DMS53 treated with DMSO at 0.1 percent for 48 hours (cell line): ENCODE measurements around the gene PTPN14.
"Not testable (repeated sequence)": the region's sequence is repeated elsewhere in the genome, so short reads cannot be mapped to it uniquely, and the experiment has no call there.

Experiments used
- DNase-seq: peaks from one replicate; lab custom pipeline; 2025; ENCODE audit not compliant: unreplicated experiment; lab: John Stamatoyannopoulos, UW

PTPN14 gene

DNA sequence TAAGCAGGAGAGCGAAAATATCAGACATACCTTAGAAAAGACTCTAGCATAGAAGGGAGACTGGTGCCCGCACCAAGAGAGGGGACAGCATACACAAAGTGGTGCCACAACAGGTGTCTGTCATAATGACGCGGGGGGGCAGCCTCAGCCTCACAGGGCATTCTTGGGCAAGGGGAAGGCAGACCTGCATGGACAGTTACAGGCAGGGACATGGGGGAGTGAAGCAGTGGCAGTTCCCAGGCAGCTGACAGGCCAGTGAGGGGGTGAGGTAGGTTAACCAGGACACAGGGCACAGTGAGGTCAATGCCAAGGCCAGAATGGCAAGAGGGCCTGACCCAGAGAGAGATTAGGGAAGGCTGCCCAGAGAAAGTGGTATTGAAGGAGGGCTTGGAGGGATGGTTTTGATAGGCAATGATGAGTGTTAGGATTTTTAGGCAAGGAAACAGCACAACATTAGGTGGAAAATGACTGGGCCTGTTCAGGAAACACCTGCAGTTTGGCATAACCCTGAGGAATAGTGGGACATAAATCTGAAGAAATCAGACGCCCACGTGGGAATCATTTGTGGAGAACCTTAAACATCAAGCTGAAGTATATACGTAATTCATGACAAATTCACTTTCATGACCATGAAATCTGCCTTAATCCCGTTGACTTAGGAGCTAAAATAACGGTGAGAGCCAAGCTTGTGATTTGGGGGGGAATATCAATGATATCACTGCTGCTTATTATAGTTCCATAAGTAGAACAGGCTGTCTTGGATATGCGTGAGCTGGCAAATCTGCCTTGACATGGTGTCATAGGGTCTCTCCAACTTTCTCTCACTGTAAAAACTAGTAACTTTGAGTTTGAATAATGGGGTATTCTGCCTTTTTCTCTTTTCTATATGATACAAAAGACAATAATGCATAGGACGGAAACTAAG, 8.9 kb downstream of the PTPN14 start:
- DNase-seq, result no peak

DNA sequence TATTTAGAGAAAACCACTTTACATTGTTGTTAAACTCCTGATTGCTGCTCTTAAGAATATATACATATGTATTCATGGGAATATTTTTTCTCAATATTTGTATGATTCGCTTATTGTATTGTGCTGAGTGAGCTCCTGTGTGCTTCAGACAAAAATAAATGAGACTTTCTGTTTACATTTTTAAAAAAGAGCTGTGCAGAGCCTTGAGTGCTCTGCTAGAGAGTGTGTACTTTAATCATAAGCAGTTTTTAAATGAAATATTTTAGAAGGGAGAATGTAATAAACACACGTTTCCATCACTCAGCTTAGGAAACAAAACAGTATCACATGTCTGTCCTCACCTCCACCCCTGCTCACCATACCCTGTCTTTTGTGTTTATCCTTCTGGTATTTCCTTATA, 9.7 kb downstream of the PTPN14 start:
- no peak for DNase-seq

DNA sequence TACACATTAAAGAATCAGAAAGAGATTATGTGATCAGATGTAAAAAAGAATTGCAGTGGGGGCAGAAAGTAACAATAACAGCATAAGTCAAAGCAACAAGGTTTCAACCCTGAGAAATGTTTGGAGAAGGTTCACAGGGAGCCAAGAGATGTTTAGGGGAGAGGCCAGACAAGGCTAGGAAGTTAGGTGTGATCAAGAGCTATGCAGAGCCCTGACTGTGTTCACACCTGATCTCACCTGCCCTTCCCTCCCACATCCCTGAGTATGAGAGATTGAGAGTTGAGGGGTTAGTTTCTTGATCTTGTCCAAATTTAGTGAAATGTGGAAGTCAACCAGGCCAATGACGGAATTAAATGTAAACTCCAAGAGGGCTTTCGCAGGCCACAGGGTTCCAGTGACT, 10.2 kb downstream of the PTPN14 start:
- no peak for DNase-seq

DNA sequence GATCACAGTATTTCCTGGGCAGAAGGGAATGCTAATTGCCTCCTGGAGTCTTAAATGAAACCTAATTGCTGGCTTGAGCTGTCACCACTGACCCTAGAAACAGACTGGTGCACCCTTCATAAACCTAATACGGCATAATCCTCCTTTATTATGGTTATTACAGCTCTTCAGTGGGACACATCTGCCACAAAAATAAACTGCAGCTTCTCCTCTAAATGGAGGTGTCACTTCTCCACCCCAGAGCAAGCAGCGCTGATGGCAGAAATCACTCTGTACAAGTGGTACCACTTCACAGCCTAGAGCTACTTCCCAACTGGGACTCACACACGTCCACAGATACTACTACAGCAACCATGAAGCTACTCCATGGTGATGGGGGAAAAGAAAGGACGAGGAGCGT, 11.1 kb downstream of the PTPN14 start:
- DNase-seq, result no peak

DNA sequence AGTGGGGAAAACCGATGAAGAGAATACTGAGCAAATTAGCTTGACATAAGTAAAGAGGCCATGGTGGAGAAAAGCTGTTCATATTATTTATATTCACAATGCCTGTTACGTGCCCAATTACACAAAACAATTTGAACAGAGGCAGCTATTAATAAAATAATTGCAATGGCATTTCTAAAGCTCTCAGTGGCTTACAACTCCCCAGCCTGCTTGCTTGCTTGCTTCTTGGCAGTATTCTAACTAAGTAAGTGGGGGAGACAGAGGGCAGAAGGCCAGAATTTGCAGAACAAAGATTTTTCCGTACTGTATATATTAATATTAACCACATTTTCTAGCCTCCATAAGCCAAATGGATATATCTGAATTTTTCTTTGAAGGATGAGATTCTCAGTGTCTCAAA, 12.9 kb downstream of the PTPN14 start:
- no peak for DNase-seq

DNA sequence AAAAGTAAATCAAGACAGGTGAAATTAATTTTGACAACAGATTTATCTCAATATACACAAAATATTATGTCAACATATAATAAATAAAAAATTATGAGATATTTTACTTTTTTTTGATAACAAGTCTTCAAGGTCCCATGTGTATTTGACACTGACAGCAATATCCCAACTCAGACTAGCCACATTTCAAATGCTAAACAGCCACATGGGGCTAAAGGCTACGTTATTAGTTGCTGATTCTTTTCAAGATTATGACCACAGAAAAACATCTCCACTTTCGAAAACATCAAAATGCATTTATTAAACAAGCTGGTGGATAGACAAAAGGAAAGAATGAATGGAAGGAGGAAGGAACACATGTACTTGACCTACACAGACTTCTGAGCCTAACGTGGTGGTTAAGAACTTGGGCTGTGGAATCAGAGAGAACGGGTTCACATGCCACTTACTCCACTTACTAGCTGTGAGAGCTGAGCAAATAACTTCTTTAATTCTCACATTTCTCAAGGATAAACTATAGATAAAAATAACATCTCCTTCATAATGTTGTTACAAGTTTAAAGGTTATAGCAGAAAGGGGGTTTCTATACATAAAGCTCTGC, 13.4 kb downstream of the PTPN14 start:
- DNase-seq, result no peak

DNA sequence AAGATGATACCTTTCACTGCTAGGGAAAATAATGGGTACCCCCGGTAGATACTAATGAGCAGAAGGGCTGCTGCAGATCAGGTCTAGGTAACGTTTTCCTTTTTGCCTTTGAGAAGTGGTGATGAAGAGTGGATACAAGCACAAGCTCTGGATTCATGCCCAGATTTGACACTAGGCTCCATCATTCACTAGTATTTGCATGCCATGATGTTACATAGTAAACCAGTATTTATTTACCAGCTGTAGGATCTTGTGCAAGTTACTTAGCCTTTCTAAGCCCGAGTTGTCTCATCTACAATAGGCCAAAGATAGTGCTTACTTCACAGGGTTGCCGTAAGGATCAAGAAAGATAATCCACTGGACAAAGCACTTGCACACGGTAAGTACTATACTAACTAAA, 14.2 kb downstream of the PTPN14 start:
- DNase-seq, result peak; percentile 42

DNA sequence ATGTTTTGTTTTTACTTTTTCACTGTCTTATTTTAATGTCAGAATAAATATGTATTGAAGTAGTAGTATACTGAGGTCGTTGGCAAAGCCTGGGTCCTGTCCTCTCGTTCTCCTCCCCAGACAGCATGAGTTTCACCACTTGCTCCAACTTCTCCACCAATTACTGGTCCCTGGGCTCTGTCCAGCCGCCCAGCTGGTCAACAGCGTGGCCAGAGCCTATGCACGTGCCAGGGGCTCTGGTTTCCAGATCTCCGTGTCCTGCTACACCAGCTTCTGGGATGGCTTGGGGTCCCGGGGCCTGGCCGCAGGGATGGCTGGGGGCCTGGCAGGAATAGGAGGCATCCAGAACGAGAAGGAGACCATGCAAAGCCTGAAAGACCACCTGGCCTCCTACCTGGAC, 19.3 kb downstream of the PTPN14 start:
- no peak for DNase-seq

DNA sequence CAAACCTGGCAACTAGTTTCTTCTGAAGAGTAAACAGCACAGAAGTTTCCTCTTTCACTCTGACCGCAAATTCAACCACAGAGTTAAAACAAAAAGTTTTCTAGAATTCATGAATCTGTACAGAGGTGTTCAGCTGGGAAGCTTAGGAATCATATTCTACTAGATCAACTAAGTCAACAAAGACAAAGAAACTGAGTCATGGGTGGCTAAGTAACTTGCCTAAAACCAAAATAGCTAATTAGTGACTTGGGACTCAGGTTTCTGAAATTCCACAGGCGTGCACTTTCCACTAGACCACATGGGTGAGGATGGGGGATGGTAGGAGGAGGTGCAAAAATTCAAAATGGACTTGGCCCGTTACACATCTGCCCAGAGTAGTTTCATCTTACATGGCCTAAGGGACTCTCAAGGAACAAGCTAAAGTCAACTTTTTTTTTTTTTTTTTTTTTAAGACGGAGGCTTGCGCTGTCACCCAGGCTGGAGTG, 25.8 kb downstream of the PTPN14 start:
- DNase-seq, result no peak

DNA sequence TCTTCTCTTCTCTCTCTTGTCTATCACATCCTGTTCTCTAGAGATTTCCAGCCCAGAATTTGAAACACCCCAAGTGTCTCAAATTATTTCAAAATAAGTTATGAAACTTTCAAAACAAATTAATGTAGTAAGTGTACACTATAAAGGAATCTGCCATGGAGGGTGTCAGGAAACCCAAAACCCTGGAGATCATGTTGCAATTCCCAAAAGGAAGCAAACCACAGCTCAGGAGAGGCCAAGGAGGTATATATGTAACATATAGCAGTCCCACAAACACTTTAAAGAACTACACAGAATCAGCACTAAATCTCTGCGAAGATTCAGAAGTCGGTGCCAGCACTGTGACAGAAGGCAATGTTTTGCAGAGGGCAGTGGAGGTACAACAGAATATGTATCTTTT, 26.6 kb downstream of the PTPN14 start:
- no peak for DNase-seq

DNA sequence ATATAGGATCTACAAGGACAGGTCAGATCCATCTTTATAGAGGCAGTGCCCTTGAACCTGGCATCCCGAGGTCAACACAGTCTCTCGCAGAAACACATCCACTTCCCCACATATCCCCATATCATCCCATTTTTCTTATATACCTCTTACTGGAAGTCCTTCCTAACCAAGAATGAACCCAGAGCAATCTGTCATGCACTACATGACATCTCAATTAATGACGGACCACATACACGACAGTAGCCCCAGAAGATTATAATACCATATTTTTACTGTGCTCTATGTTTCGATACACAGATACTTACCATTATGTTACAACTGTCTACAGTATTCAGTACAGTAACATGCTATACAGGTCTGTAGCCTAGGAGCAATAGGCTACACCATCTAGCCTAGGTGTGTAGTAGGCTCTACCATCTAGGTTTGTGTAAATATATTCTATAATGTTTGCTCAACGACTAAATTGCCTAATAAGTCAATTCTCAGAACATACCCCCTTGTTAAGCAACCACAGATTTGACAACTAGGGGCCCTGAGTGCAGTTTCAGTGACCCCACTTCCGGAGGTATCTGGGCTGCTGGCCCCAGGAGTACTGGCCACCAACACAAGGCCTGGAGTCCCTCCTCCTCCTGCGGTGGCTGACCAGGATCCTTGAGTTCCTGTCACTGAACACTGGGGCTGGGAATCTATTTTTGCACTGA, 28.1 kb downstream of the PTPN14 start:
- no peak for DNase-seq

DNA sequence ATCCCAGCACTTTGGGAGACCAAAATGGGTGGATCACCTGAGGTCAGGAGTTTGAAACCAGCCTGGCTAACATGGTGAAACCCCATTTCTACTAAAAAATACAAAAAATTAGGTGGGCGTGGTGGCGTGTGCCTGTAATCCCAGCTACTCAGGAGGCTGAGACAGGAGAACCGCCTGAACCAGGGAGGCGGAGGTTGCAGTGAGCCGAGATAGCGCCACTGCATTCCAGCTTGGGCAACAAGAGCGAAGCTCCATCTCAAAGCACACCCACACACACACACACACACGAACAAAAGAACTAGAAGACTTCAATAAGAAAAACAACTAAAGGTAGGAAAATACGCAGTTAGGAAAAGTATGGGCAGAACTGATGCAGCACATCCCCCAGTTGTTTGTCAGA, 29.9 kb downstream of the PTPN14 start:
- DNase-seq, result not testable (repeated sequence)

DNA sequence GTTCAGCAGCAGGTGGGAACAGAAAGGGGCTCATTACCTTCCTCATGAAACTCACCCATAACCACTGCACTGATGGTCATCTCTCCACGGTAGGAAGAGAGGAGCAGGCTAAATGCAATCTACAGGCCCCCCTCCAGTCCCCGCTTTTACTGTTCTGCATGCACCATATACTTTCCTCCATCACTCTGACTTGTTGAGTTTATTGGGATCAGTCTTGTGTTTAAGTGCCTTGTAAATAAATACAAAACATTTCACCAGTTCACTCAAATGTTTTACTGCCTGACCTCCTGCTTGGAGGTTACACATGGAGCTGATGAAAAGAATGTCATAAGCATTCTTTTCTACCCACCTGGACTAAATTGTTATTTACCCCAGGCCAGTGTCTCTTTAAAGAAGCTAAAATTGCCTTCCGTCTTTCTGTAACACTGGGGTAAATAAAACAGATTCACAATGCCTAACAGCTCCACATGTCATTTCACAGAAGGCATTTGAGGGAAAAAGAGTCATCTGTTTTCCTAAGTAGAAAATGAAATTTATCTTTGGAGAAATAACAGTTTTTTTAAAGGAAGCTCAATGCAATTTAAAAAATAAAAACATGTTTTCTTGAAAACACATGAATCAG, 30.7 kb downstream of the PTPN14 start:
- no peak for DNase-seq

DNA sequence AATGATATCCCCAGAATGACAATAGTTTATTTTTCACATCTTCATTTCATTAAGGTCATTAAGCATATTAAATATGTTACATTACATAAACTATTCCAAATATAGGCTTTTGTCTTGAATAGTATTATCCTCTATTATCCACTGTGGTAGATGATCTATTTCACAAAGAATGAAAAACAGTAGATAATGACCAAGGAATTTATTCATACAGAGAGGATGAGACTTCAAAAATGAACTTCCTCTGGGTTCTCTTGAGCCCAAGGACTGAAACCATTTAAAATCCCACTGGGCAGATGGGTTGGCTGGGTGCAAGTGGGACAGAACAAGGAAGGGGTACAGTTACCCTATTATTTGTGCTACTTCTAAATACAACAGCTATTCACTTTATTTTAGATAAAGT, 33.0 kb downstream of the PTPN14 start:
- no peak for DNase-seq

DNA sequence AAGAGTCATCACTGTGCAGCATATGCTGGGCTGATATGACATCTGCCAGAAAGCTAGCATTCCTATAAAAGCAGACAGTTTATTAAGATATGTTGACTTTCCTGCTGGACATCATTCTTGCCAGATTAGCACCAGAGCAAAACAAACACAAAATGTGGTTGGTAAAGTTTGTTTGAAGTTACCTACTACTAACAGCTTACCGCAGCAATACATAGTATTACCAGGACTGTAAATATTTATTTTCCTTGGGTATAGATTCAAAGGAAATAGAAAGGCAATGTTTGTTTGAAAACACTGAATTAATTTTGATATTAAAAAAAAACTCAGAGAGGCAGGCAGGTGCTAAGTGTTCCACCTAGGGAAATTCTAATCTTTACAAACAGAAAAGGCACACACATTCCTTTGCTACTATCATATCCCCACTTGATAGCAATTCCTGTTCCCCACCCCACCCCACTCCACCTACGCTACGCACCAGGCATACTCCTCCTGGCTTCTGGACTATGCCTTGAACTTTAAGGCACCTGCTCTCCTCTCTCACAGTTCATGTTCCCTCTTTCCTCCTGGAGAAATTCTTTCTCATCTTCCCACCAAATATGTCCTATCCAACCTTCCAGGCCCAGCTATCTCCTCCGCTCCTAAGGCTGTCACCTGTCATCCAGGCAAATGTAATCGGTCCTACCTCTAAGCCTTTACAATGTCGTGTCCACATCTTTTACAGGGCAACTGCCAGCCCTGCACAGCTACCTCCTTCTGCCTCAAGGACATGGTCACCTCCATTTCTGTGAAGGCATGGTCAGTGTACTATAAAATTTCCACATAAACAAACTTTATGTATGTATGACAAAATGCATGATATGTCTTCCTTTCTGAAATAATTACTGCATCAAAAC, 34.7 kb downstream of the PTPN14 start:
- peak; percentile 91 for DNase-seq

DNA sequence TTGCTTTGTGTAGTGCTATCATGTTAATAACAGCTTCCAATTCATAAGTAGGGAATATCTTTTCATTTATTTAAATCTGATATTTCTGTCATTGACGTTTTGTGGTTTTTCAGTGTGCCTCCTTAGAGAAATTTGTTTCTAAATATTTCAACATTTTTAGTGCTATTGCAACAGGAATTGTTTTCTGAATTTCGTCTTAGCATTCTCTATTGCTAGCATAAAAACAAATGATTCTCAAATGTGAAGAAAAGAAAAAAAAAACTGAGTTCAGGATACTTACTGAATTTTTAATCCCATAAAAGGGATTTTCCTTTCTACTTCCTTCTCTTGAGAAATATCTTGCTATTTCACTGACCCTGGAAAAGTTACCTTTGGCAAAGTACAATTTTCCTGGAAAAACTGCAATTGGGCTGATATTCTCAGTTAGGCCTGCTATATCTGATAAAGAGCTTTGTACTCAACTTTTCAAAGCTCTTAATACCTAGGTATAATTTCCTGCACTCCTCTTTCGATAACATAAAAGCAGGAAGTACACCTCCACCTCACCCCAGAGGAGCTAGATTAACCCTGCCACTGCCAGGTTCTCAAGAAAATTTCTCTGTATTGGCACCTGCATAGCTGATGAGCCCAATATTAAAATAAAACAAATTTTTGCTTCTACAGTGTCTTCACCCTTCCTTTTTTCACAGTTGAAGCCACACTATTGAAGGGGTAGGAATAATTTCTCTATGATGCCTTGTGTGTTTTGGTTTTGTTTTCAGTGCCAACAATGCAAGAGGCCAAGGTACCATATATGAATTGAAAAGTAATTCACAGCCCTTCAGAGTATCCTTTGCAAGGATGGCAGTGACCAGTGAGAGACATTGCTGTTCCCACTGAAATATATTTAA, 35.6 kb downstream of the PTPN14 start:
- DNase-seq, result peak; percentile 49

DNA sequence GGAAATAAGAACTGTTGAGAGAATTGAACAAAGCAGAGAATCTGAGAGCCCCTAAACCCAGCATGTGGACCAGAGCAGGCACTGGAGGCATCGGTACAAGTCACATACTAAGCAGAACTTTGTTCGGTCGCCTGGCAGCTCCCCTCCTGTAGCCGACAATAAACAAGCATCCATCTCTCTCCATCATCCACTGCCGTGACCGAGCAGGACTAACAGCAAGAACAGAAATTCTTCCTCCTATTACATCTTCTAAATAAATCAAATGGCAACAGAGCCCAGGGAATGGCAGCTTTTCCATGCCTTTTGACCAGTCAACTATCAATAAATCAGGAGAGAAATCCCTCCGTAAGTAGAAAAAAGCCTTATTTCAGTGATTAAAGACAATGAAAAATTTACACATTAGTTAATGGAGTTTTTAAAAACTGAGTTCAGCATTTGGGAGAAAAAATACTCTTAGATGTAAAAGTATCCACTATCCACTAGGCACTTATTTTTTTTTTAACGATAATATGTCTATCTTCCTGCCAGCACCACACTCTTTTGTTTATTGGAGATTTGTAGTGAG, 36.5 kb downstream of the PTPN14 start:
- DNase-seq, result no peak

DNA sequence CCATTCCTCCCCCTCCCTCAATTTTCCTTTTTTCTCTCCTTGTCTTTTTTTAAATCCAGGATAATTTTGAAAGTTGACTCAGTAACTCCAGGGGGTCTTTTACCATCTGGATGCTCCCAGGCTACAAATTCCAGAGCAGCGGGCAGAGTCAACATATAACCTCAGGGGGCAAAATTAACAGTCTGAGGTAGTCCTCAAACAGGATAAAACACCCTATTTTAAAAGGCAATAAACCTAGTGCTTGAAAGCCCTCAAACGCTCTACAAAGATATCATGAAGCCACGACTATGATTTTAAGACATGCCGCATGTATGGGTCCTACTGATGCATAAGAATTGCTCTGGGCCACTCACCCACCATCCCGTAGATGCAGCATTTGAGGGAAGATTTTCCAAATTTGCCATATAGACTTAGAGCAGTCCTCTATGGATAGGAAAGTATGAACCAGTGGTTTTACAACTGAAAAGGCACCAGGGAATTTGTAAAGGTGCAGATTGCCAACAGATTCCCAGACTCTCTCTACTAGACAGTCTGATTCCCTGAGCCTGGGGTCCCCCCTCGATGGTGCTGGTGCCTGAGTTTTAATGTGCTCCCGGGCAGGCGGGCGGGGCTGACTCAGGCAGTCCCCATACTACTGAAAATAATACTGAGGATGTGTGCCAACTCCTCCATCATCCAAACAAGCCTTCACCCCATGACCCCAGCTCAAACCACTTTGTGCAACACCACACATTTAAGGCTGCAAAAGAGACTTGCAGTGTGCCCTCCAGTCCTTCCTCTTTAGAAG, 37.2 kb downstream of the PTPN14 start:
- no peak for DNase-seq
